ENCODE results near the gene RAB25.
"Not testable (repeated sequence)": the region's sequence is repeated elsewhere in the genome, so short reads cannot be mapped to it uniquely, and the experiment has no call there.

RAB25 gene

DNA sequence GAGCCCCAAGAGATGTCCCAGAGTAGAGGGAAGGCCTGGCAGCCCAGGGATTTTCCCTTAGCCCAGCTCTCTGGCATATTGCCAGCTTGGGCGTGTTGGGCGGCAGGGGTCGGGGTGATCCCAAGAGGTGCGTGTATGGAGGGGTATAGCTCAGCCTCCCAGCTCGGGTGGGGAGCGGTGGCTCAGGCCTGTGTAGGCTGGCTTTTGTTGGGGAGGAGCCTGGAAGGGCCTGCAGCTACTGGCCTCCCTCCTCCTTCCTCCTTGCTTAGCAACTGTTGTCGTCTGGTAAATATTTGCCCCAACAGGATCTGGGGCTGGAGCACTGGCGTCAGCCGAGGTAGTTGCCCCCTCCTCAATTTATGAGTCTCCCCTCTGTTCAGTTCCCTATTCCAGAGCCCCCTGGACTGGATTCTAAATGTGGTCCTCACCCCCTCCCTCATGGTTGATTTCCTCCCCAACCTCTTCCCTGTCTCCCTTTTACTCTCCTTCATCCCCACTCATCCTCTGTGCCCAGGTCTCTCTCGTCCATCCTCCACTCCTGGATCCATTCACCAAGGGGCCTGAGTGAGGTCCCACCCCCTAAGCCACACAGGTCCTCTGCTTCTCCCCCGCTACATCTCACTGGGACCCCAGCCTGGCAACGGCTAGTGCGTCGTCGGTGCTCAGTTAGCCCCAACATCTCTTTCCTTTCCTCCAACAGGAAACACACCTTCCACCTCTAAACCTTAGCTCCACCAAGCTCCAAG, 43.3 kb downstream of the RAB25 start:
- DNase-seq: peak; percentile 15

DNA sequence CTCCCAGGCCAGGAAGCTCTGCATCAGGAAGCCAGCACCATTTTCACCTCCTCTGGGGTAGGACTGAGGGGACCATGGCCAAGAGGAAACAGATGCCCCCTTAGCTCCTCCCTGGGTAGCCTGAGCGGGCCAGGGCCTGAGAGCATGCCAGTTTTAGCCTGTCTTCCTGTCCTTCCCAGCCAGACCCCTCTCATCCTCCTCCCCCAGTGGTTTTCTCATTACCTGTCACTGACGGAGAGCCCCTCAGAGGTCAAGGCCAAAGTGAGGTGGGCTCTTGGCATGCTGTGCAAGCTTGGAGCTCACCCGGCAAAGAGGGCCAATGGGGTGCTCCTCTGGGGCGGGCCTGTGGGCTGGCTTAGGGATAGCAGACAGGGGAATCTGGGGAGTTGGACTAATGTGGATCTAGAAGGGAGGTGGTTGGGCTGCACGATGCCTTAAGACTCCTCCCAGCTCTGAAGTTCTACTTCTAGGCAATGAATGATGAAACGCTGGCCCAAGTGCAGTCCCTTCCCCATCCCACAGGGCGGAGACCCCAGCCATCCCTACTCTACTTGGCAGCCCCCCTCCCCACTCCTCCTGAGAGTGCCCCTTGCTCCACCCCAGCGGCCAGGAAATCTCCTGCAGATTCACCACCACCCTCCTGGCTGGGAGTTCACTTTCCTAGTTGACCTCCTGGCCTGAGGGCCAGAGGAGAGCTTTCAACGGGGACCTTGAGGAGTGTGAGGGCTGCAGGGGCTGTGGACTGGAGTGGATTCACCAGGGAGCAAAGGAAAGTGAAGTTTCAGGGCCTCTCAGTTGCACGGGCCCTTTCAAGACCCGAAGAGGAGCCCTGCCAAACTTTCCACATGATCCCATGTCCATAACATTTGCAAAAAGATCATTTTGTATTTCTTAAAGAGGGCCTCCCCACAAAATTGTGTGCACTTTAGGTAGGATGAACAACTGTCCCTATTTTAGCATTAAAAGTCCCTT, 44.2 kb downstream of the RAB25 start:
- DNase-seq: no peak

DNA sequence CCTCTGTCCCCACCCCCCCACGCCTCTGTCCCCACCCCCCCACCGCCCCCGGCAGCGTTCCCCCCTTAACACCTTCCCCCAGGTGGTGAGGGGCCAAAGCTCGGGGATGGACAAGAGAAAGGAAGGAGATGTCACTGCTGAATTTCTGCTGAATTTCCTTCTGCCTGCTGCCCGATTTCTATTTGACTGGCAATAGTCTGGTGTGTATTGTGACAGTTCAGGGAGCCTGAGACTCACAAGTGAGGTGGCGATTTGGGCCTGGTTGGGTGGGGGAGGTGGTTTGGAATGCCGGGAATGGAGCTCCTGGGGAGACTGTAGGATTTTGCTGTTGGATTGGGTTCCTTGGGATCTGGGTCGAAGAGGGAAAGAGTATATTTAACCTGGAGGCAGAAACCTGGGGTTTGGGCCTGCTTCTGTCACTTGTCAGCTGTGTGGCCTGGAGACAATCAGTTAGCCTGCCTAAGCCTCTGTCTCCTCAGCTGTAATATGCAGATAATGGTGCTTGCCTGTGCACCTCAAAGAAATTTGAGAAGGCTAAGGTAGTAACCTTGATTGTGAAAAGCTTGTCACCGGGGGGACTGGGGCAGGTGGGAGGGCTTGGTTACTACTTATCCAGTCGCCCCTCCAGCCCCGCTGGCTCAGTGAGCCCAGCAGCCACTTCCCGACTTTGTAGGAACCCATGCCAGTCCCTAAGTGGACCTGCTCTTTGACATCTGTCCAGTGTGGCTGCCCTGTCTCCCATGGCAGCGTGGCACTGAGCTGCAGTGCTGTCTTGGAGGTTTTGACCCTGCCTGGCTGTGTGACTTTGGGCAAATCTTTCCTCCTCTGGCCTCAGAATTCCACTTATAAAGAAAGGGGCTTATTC, 45.9 kb downstream of the RAB25 start:
- DNase-seq: no peak

DNA sequence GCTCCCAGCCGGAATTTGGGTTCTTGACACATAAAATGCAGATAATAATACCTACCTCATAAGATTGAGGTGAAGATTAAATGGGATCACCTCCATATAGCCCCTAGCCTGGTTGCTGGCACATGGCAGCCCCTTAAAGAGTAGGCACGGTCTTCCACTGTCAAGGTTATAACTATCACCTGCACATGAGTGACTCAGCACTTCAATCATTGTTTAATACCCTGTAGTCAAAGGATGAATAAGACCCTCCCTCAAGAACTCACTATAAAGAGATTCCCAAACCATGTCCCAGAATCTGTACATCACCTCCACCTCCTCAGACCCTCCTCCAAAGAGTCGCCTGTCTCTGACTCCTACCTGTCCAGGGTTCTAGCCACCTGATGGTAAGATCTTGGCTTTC, 47.1 kb downstream of the RAB25 start:
- DNase-seq: no peak

DNA sequence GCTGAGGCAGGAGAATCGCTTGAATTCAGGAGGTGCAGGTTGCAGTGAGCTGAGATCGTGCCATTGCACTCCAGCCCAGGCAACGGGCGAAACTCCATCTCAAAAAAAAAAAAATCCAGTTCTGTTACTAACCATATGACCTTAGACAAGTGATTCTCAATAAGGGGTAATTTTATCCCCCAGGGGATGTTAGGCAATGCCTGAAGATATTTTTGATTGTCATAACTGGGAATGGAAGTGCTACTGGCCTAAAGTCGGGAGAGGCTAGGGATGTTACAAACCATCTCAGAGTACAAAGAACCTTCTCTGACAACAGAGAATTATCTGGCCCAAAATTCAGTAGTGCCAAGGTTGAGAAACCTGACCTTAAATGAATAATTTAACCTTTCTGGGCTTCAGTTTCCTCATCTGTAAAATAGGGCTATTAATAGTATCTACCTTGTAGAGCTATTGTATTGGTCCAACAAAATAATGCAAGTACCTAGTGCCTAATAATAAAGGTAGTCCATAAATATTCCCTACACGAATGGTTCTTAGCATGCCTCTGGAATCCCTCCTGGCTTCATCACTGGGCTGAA, 47.8 kb downstream of the RAB25 start:
- no peak for DNase-seq

DNA sequence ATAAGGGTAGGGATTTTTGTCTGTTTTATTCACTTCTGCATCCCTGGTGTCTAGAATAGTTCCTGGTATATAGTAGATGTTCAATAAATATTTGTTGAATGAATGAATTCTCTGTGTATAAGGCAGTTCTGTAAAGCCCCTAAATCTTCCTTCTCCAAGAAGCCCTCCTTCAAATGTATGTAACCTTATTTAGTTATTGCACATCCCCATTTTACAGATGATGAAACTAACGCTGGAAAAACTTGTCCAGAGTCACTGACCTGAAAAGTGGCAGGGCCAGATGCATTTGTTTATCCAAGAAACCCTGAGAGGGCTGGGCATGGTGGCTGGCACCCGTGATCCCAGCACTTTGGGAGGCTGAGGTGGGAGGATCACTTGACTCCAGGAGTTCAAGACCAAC, 49.3 kb downstream of the RAB25 start:
- DNase-seq: no peak

DNA sequence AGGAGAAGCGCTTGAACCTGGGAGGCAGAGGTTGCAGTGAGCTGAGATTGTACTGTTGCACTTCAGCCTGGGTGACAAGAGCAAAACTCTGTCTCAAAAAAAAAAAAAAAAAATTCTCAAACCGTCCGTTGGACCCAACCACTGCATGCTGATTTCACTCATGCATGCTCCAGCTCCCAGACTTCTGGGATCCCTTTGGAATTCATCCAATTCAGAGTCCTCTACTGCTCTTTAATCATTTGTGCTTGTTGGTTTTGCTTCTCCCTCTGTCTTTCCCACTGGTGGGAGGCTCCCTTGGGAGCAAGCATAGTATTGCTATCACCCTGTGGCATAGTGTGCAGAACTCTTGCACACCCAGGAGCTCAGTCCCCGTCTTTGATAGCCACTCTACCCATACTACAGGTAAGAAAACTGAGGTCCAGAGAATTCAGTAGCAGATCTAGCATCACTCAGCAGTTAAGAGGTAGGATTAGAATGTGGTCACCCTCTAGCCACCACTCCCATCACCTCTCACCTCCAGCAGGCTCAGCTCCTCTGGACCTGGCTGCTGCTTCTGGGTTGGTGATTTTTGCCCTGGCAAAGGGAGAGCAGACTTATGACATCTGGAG, 50.5 kb downstream of the RAB25 start:
- DNase-seq: no peak

DNA sequence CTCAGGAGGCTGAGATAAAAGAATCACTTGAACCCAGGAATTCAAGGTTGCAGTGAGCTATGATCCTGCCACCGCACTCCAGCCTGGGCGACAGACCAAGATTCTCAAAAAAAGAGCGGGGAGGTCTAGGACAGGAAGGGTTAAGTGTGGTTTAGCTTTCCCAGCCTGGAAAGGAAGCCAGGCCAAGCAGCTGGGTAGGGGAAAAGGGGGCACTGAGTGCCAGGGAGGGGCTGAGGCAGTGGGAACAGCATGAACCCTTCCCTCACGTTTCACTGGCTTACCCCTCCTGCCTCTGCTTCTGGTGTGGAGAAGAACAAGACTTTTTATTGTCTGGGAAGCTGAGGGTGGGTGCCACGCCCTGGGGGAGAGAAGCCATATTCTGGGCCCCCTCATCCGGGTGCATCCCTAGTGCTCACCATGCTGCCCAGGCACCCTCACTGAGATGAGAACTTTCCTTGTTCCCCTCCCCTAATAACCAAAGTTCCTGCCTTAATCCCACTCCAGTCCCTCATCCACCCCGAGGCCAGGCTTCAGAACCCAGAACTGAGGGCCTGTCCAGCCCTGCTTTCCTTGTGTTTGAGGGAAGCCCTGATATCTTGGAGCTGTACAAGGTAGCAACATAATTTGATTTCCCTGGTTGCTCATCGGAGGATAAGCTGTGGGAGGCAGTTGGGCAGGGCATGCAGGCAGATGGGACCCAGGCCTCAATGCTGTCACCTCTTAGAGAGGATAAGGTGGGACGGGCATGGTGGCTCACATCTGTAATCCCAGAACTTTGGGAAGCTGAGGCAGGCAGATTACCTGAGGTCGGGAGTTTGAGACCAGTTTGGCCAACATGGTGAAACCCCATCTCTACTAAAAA, 51.5 kb downstream of the RAB25 start:
- DNase-seq: no peak

DNA sequence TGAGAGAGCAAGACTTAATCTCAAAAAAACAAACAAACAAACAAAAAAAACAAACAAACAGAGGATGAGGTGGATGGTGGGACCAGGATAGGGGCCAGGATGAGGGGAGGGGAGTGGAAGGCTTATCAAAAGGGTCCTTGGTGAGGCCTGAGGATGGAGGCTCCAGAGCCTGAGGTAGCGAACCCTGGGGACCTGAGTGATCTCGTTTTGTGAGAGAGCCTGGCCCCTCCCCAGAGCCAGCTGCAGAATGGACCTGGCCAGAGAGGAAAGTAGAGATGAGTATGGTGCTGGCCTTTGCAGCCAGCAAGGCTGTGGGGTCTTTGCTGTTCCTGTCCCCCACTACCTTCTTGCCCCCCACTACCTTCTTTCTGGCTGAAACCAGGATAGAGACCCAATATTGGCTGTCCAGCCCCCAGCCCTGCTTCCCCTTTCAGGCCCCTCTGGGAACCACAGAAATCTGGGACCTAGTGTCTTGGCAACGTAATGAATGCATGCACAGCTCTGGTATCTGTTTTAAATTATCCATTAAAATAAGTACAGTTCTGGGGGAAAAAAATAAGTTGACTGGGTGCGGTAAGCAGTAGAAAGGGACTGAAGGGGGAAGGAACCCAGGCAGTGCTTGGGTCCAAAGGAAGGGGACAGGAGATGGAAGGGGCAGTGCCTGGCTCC, 52.5 kb downstream of the RAB25 start:
- DNase-seq: no peak

DNA sequence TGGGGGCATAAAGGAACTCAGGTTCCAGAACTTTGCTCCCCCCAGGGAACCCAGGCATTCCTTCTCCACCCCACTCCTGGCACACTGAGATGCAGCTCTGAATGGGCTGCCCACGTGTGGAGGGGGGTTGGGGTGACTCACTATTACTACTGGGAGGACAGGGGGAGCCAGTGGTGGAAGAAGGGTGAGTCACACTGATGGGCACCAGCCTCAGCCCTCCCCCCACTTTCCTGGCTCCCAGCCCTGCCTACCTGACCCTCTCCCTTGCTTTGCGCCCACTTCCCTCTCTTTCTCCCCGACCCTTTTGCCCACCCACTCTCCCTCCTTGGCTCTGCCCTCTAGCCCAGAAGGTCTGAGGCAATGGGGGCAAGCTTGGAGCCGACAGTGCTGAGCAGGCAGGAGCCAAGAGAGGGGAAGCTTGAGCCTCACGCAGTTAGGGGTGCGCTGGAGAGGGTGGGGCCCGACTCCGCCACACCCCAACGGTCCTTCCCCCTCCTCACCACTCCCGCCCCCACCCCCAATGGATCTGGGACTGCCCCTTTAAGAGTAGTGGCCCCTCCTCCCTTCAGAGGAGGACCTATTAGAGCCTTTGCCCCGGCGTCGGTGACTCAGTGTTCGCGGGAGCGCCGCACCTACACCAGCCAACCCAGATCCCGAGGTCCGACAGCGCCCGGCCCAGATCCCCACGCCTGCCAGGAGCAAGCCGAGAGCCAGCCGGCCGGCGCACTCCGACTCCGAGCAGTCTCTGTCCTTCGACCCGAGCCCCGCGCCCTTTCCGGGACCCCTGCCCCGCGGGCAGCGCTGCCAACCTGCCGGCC, 53.4 kb downstream of the RAB25 start, which contains the start of gene LMNA:
TSS of gene LMNA (plus strand) at position 611 of the 818 bp plus-strand sequence. CDS start 208 bp downstream, outside the sequence.
- DNase-seq: peak; percentile 28

DNA sequence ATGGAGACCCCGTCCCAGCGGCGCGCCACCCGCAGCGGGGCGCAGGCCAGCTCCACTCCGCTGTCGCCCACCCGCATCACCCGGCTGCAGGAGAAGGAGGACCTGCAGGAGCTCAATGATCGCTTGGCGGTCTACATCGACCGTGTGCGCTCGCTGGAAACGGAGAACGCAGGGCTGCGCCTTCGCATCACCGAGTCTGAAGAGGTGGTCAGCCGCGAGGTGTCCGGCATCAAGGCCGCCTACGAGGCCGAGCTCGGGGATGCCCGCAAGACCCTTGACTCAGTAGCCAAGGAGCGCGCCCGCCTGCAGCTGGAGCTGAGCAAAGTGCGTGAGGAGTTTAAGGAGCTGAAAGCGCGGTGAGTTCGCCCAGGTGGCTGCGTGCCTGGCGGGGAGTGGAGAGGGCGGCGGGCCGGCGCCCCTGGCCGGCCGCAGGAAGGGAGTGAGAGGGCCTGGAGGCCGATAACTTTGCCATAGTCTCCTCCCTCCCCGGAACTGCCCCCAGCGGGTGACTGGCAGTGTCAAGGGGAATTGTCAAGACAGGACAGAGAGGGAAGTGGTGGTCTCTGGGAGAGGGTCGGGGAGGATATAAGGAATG, 54.1 kb downstream of the RAB25 start:
- no peak for DNase-seq

DNA sequence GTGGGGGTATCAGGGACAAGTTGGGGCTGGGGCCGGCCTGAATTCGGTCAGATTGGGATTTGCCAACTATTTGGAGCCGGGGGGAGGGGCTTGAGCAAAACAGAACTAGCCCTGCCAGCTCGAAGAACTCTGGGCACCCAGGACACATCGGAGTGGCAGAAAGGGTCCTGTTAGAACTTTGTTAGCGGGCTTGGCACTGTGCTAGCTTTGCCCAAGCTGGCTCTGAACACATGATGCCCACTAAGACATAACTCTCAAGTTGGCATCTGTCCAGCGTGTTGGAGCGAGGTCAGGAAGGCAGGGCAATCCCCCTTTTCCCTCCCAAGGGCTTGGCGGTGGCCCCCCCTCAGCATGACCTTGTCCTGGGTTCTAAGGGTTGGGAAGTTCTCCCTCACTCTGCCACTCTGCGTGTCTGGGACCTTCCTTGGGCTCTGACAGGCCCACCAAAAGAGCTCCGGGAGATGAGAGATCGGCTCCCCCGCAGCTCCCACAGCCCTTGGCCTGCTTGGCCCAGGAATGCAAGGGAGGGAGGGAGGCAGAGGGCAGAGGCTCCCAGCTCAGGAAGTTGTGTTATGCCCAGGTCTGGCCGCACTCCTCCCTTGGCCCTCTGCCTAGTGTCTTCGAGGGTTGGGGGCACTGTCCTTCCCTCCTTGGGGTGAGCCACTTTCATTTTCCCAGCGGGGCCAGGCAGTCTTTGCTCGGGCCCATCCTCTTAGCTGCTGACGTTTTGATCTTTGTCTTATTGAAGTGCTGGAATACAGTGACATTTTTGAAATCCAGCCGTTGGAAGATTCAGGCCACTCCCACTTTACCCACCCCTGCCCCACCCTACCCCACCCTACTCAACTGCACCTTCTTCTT, 54.8 kb downstream of the RAB25 start:
- DNase-seq: no peak

DNA sequence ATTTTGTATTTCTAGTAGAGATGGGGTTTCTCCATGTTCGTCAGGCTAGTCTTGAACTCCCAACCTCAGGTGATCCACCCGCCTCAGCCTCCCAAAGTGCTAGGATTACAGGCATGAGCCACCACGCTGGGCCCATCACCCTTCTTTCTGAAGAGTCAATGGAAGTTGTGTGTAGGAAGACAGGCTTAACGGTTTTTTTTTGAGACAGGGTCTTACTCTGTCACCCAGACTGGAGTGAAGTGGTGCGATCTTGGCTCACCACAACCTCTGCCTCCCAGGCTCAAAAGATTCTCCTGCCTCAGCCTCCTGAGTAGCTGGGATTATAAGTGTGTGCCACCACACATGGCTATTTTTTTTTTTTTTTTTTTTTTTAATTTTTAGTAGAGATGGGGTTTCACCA, 55.8 kb downstream of the RAB25 start:
- not testable (repeated sequence) for DNase-seq

DNA sequence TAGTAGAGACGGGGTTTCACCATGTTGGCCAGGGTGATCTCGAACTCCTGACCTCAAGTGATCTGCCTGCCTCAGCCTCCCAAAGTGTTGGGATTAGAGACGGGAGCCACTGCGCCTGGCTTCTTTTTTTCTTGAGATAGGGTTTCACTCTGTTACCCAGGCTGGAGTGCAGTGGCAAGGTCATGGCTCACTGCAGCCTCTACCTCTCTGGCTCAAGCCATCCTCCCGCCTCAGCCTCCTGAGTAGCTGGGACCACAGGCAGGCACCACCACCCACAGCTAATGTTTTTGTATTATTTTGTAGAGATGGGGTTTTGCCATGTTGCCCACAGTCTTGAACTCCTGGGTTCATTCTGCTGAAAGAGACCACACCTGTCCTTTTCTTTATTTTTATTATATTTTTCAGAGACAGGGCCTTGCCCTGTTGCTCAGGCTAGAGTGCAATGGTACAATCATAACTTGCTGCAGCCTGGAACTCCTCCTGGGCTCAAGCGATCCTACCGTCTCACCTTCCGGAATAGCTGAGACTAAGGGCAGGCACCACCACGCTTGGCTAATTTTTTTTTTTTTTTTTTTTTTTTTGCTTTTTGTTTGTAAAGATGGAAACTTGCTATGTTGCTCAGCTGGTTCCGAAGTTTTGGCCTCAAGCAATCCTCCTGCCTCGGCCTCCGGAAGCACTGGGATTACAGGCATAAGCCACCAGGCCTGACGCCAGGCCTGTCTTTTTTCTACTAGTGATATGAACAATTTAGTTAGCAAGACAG, 56.6 kb downstream of the RAB25 start:
- no peak for DNase-seq

DNA sequence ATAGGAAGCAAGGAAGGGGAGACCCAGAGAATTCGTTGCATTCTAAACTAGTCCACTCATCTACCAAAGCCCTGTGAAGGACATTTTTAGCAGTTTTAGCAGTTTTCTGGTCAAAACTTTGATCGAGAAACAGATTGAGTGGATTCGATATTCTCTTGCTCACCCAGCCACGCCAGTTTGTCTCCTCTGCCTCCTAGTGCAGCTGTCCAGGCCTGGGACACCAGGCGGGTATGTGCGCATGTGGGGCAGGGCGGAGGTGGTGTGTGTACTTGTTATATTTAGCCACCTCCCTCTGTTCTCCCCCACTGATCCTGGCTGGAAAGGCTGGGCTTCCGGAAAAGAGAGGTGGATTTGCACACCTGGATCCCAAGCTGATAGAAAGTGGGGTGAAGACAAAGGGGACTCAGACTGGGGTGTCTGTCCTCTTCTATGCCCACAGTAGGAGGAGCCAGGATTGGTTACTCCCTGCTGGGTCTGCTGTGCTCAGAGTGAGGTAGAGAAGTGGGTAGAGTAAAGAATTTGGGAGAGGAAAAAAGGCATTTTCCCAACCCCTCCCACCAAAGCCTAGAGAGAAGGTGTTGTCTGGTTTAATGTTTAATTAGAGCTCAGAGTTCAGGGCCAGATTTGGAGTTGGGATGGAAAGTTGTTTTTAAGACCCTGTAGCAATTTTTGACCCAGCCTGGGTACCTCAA, 57.4 kb downstream of the RAB25 start:
- no peak for DNase-seq

DNA sequence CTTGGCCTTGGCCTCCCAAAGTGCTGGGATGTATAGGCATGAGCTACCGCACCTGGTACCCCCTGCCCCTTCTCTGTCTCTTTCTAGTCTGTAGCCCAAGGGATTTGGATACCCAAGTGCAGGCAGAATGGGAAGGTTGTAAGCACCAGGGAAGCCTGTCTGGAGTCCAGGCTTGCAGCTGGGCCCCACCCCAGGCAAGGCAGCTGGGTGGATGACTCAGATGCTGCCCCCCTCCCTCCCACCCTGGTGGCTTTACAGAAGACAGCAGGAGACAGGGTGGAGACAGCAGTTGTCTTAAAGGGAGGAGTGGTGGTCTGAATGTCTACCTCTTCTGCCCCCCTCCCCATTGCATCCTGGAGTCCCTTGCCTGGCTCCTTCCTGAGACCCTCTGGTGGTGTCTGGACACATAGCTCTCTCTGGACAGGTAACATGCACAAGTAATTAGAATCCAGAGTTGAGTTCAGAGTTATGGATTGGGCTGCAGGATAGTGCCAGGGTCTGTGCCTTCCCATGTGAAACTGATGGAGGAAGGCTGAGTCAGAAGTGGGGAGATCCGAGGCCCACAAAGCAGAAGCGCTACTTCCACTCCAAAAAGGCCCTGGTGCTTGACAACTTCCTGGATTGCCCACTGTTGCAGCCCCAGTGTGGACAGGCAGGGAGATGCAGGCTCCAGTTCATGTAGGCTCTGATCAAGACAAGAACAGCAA, 58.7 kb downstream of the RAB25 start:
- DNase-seq: no peak
